ENCODE data around the gene PRKCZ.

Gene PRKCZ

GRCh38 chr1:2024887-2025286 lies 25.3 kb upstream of the PRKCZ start:
- H3K4me3 ChIP-seq (replicated peaks in 1 of 2; ENCODE audit: low read depth in 2 of 2, low read length in 2 of 2): no peak overlapping the region
- TF ChIP-seq CTCF (IDR thresholded peaks at IDR 0.05; ENCODE audit: low read depth, low read length): no peak
- DNase-seq (ENCODE audit: low read depth in 2 of 2): no peak

GRCh38 chr1:2025491-2025981 lies 24.7 kb upstream of the PRKCZ start:
- peak in 1 of 2 donors; percentile 2 for DNase-seq (ENCODE audit: low read depth in 2 of 2)
- H3K4me3 ChIP-seq (replicated peaks in 1 of 2; ENCODE audit: low read depth in 2 of 2, low read length in 2 of 2): no peak overlapping the region
- no peak for TF ChIP-seq CTCF (IDR thresholded peaks at IDR 0.05; ENCODE audit: low read depth, low read length)

GRCh38 chr1:2027961-2028583 lies 22.1 kb upstream of the PRKCZ start:
- H3K4me3 ChIP-seq (replicated peaks in 1 of 2; ENCODE audit: low read depth in 2 of 2, low read length in 2 of 2): no peak overlapping the region
- TF ChIP-seq CTCF (IDR thresholded peaks at IDR 0.05; ENCODE audit: low read depth, low read length): no peak
- DNase-seq (ENCODE audit: low read depth in 2 of 2): no peak

DNA sequence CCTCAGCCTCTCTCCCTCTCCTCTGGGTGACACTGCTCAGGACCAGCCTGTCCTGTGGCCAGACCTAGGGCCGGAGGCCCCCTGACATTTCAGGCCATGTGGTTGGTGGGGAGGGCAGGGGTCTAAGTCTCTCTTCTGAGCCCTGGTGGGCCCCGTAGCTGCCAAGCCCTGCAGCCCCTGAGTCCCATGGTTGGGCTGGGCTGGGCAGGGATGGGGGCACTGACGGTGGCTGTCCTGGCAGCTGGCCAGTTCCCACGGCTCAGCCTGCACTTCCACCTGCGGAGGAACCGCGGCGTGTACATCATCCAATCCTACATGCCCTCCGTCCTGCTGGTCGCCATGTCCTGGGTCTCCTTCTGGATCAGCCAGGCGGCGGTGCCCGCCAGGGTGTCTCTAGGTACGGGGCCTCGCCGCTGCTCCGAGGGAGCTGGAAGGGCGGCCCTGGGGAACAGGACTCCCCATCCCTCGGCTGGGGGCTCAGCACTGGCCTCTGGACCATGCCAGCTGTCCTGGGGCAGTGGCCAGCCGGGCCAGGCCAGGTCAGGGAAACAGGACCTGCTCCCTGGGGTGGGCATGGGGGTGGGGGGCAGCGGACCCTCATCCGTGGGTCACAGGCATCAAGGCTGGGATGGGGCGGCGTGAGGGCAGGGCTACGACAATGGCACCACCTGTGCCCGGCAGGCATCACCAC lies 21.2 kb upstream of the PRKCZ start:
- no peak for TF ChIP-seq CTCF (IDR thresholded peaks at IDR 0.05; ENCODE audit: low read depth, low read length)
- H3K4me3 ChIP-seq (replicated peaks in 1 of 2; ENCODE audit: low read depth in 2 of 2, low read length in 2 of 2): no peak overlapping the region
- DNase-seq (ENCODE audit: low read depth in 2 of 2): no peak

GRCh38 chr1:2029561-2029960 lies 20.6 kb upstream of the PRKCZ start:
- TF ChIP-seq CTCF (IDR thresholded peaks at IDR 0.05; ENCODE audit: low read depth, low read length): no peak
- DNase-seq (ENCODE audit: low read depth in 2 of 2): no peak
- no peak overlapping the region for H3K4me3 ChIP-seq (replicated peaks in 1 of 2; ENCODE audit: low read depth in 2 of 2, low read length in 2 of 2)

DNA sequence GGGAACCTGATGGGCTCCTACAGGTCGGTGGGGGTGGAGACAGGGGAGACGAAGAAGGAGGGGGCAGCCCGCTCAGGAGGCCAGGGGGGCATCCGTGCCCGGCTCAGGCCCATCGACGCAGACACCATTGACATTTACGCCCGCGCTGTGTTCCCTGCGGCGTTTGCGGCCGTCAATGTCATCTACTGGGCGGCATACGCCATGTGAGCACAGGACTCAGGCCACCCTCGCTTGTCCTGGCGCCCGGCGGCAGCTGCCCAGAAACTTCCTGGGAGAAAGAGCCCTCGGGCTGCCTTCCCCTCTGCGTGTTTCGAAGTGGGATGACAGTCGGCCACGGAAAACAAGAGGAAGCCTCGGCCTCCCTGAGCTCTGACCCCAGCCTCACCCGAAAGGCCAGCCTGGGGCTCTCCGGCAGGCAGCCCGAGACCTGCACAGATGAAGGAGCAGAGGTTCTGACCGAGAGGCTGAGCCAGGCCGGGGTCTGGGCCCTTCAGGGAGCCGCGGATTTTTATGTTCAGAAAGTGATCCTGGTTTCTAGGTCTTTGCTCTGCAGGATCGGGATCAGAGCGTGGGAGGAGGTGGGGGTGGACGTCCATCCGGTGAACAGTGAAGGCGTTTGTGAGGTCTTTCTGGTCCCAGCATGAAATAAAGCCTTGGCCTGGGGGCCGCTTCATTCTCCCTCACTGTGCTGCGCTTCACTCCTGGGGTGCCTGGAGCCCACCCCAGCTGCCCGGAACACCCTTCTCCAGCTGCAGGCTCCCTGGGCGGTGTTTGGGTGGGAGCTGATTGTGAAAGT lies 19.9 kb upstream of the PRKCZ start:
- H3K4me3 ChIP-seq (replicated peaks in 1 of 2; ENCODE audit: low read depth in 2 of 2, low read length in 2 of 2): no peak overlapping the region
- no peak for TF ChIP-seq CTCF (IDR thresholded peaks at IDR 0.05; ENCODE audit: low read depth, low read length)
- no peak for DNase-seq (ENCODE audit: low read depth in 2 of 2)
